ENCODE results near the gene NRXN3.

- TF ChIP-seq, protein P1, sequence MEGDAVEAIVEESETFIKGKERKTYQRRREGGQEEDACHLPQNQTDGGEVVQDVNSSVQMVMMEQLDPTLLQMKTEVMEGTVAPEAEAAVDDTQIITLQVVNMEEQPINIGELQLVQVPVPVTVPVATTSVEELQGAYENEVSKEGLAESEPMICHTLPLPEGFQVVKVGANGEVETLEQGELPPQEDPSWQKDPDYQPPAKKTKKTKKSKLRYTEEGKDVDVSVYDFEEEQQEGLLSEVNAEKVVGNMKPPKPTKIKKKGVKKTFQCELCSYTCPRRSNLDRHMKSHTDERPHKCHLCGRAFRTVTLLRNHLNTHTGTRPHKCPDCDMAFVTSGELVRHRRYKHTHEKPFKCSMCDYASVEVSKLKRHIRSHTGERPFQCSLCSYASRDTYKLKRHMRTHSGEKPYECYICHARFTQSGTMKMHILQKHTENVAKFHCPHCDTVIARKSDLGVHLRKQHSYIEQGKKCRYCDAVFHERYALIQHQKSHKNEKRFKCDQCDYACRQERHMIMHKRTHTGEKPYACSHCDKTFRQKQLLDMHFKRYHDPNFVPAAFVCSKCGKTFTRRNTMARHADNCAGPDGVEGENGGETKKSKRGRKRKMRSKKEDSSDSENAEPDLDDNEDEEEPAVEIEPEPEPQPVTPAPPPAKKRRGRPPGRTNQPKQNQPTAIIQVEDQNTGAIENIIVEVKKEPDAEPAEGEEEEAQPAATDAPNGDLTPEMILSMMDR (IDR thresholded peaks at IDR 0.05; ENCODE audit: low read length) = no peak
- TF ChIP-seq EZH2 (IDR thresholded peaks at IDR 0.05; ENCODE audit: borderline replicate concordance, low read length) = no peak
Measured at GRCh38 chr14:78823035-78823434, 652.9 kb downstream of the NRXN3 start.

Data from OCI-LY1 (cell line).